GM12878 (cell line): ENCODE measurements around the gene INCA1. TPM values are rescaled to one million over a fixed set of nuclear protein-coding genes. Genes with fewer than 3 reads are reported as not detected.
A peak's percentile ranks its signal among the peaks of the same experiment; 100 is the strongest.

Experiments
- ASH2L ChIP-seq: fragments of 300-600, 200-600 bp; sonication (generic); IDR thresholded peaks from 2 replicates; pipeline ENCODE4 v1.6.1; 2017; ENCODE audit warnings: low read depth, mild to moderate bottlenecking, borderline replicate concordance
- BACH1 ChIP-seq: fragments of 450-650 bp; IDR thresholded peaks from 2 replicates; pipeline ENCODE4 v1.6.1; 2017; ENCODE audit warnings: mild to moderate bottlenecking, borderline replicate concordance
- BCL11A ChIP-seq: IDR thresholded peaks from 2 replicates; pipeline ENCODE4 v1.6.1; 2011; ENCODE audit warnings: low read depth, low read length
- CBX3 ChIP-seq: fragments of 200-600 bp; sonication (generic); IDR thresholded peaks from 2 replicates; pipeline ENCODE4 v1.6.1; 2016; ENCODE audit warnings: low read depth, borderline replicate concordance
- CREB1 ChIP-seq: IDR thresholded peaks from 2 replicates; pipeline ENCODE4 v1.6.1; 2012; ENCODE audit warnings: low read depth, mild to moderate bottlenecking, inconsistent platforms
- E2F4 ChIP-seq: IDR thresholded peaks from 2 replicates; pipeline ENCODE4 v1.6.1; 2012; ENCODE audit warnings: low read depth, low read length, improper control_type of control experiment
- IKZF1 ChIP-seq: fragments of 450-650 bp; conservative IDR thresholded peaks from 2 replicates; pipeline ENCODE4 v1.6.1; 2017; ENCODE audit warnings: antibody characterized with exemption, mild to moderate bottlenecking
- IRF3 ChIP-seq: fragments of 450-650 bp; IDR thresholded peaks from 2 replicates; pipeline ENCODE4 v1.6.1; 2014; ENCODE audit warnings: mild to moderate bottlenecking
- MTA3 ChIP-seq: IDR thresholded peaks from 2 replicates; pipeline ENCODE4 v1.6.1; 2012; ENCODE audit warnings: low read length, inconsistent platforms, borderline replicate concordance
- PAX8 ChIP-seq: fragments of 450-650 bp; IDR thresholded peaks from 2 replicates; pipeline ENCODE4 v1.6.1; 2017; ENCODE audit warnings: mild to moderate bottlenecking, moderate library complexity
- PBX3 ChIP-seq: IDR thresholded peaks from 2 replicates; pipeline ENCODE4 v1.6.1; 2011; ENCODE audit warnings: mild to moderate bottlenecking, low read depth, low read length, moderate library complexity; ENCODE audit not compliant: insufficient replicate concordance
- RB1 ChIP-seq: fragments of 450-650 bp; formaldehyde crosslinking; IDR thresholded peaks from 2 replicates; pipeline ENCODE4 v1.6.1; 2017; ENCODE audit warnings: mild to moderate bottlenecking, borderline replicate concordance
- RCOR1 ChIP-seq: conservative IDR thresholded peaks from 2 replicates; pipeline ENCODE4 v1.6.1; 2012; ENCODE audit warnings: low read depth, low read length, improper control_type of control experiment
- RELB ChIP-seq: fragments of 450-650 bp; IDR thresholded peaks from 2 replicates; pipeline ENCODE4 v1.6.1; 2017; ENCODE audit warnings: low read depth, mild to moderate bottlenecking, moderate library complexity
- TCF3 ChIP-seq: IDR thresholded peaks from 2 replicates; pipeline ENCODE4 v1.6.1; 2012; ENCODE audit warnings: low read depth, mild to moderate bottlenecking, low read length, borderline replicate concordance; ENCODE audit not compliant: insufficient read depth
- USF2 ChIP-seq: IDR thresholded peaks from 2 replicates; pipeline ENCODE4 v1.6.1; 2011; ENCODE audit warnings: low read depth, low read length, improper control_type of control experiment, borderline replicate concordance
- WRNIP1 ChIP-seq: IDR thresholded peaks from 2 replicates; pipeline ENCODE4 v1.6.1; 2011; ENCODE audit warnings: low read depth, low read length, improper control_type of control experiment, borderline replicate concordance
- ZBTB4 ChIP-seq: fragments of 450-650 bp; formaldehyde crosslinking; IDR thresholded peaks from 2 replicates; pipeline ENCODE4 v1.4.0; 2022; ENCODE audit warnings: mild to moderate bottlenecking, moderate library complexity
- ZNF217 ChIP-seq: fragments of 450-650 bp; IDR thresholded peaks from 2 replicates; pipeline ENCODE4 v1.6.1; 2017; ENCODE audit warnings: antibody characterized with exemption, mild to moderate bottlenecking
- polyA plus RNA-seq, 11 experiments: library from polyadenylated mRNA; depleted of rRNA in 4 of 11; unstranded in 6 of 11; stranded (reverse) in 5 of 11; fragments of >200 nt; fragmentation: Nextera tagmentation in 4 of 11; fragmentation: Illumina TruSeq in 1 of 11; extraction: Ambion mirVana in 4 of 11; extraction: Trizol in 1 of 11; gene quantifications; 1 replicate in 1 of 11; 2 replicates in 10 of 11; pipeline versions ENCODE4 v1.2.1 to v1.2.3, GENCODE V29; 2011 to 2016; ENCODE audit warnings: inconsistent platforms in 2 of 11, missing spikeins in 2 of 11, low read depth in 1 of 11
- total RNA-seq, 4 experiments: library from RNA; depleted of rRNA in 3 of 4; stranded (reverse); fragments of >200 nt in 3 of 4; fragmentation: Illumina TruSeq in 1 of 4; extraction: Trizol in 1 of 4; gene quantifications; 2 replicates each; pipeline versions ENCODE4 v1.2.1 to v1.2.3, GENCODE V29; 2013 to 2021

INCA1 gene
- total and polyA plus RNA-seq, 10 of the 15 experiments (the other 5 are each of a cell fraction or from before 2014, with no cell fraction given) = 0.19 to 1.8 (median 0.45) TPM

GRCh38 chr17:4967539-4968485 is 29.5 kb downstream of the INCA1 start, which contains the start of gene SPAG7 (continued):
- peak; percentile 19; the same call in 1 of the 2 replicates for TF ChIP-seq RCOR1
- TF ChIP-seq IKZF1 = peak; percentile 79
- TF ChIP-seq ZBTB4 = no peak
- no peak for TF ChIP-seq USF2
- no peak for TF ChIP-seq ZNF217
- no peak for TF ChIP-seq IRF3
- peak; percentile 81 for TF ChIP-seq TCF3
- no peak for TF ChIP-seq BCL11A
- TF ChIP-seq E2F4 = no peak
- TF ChIP-seq ASH2L = 0 out of 2 replicates have a peak, but pooled peaks have one; percentile 77
- peak; percentile 96 for TF ChIP-seq RELB
- peak; percentile 39 for TF ChIP-seq PBX3
- TF ChIP-seq BACH1 = 0 out of 2 replicates have a peak, but pooled peaks have one; percentile 38
- no peak; the same call in 1 of the 2 replicates for TF ChIP-seq CREB1
- TF ChIP-seq PAX8 = no peak; the same call in 1 of the 2 replicates
- TF ChIP-seq CBX3 = no peak
- no peak; the same call in 1 of the 2 replicates for TF ChIP-seq MTA3
- peak; percentile 70; the same call in 1 of the 2 replicates for TF ChIP-seq RB1
- TF ChIP-seq WRNIP1 = 0 out of 2 replicates have a peak, but pooled peaks have one; percentile 67
